GM19467 (cell line): ENCODE results near the gene EPB41L4A.
"Not testable (repeated sequence)": the region's sequence is repeated elsewhere in the genome, so short reads cannot be mapped to it uniquely, and the experiment has no call there.

ENCODE experiments used
- ATAC-seq: cut with Tn5 transposase; IDR thresholded peaks from one replicate; pipeline ENCODE4 v1.9.1; 2021; ENCODE audit warnings: mild to moderate bottlenecking, moderate library complexity; ENCODE audit not compliant: unreplicated experiment

Gene EPB41L4A

DNA sequence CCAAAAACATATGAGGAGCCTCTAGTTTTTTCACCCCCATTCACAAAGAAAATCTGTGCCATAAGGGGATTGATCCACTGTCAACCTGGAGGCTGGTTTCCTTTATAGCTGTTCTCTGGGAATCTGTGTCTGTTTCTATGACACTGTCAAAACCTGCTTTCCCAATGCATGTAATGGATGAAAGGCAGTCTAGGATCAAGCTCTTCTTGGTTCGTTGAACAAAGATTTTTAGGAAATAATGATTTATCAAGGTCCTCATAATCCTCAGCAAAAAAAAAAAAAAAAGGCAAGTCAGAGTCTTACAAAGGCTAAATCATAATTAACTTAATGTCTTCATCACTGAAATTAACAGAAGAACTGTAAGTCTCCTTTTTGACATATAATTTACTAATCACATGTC, 16.0 kb downstream of the EPB41L4A start:
- ATAC-seq = no peak

DNA sequence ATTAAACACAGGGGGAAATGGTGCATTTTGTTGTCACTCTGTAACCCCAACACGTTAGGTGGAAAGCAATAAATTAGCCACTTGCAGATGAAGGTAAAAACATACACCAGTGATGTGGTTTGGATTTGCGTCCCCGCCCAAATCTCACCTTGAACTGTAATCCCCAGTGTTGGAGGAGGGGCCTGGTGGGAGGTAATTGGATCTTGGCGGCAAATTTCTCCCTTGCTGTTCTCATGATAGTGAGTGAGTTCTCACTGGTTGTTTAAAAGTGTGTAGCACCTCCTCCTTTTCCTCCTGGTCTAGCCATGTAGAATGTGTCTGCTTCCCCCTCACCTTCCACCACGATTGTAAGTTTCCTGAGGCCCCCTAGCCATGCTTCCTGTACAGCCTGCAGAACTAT, 17.2 kb downstream of the EPB41L4A start:
- ATAC-seq = no peak

DNA sequence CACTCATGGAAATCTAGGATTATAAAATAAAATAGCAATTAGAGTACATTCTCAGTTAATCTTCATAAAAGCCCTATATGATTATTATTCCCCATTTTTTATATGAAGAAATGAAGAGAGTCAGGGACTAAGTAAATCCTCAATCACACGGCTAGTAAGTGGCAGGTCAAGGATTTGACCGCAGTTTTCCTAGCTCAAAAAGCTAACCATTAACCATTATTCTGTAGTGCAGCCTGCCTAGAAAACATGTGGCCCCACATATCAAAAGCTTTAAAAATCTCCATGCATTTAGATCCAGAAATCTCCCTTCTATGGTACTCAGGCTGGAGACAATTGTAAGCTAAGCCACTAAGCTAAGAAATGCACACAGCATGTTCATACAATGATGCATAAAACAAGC, 21.4 kb downstream of the EPB41L4A start:
- ATAC-seq = no peak

DNA sequence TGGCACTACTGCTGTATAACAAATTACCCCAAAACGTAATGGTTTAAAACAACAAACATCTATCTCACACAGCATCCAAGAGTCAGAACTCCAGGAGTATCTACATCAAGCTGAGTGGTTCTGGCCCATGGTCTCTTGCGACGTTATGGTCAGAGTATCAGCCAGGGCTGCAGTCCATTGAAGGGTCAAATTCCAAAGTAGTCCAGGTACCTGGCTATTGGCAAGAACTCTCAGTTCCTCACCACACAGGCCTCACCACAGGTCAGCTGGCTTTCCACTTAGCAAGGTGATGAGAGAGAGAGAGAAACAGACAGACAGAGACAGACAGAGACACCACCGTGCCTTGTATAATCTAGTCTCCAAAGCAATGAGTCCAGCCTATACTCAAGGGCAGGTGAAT, 22.6 kb downstream of the EPB41L4A start:
- no peak for ATAC-seq

- not testable (repeated sequence) for ATAC-seq
These were observed 23.8 kb downstream of the EPB41L4A start for GRCh38 chr5:112395299-112395698.

GRCh38 chr5:112390327-112390726, 28.8 kb downstream of the EPB41L4A start:
- ATAC-seq = no peak

GRCh38 chr5:112388739-112389138, 30.3 kb downstream of the EPB41L4A start:
- ATAC-seq = no peak

- no peak for ATAC-seq
These were observed 31.0 kb downstream of the EPB41L4A start for GRCh38 chr5:112388074-112388473.

GRCh38 chr5:112386766-112387165, 32.3 kb downstream of the EPB41L4A start:
- ATAC-seq = no peak

DNA sequence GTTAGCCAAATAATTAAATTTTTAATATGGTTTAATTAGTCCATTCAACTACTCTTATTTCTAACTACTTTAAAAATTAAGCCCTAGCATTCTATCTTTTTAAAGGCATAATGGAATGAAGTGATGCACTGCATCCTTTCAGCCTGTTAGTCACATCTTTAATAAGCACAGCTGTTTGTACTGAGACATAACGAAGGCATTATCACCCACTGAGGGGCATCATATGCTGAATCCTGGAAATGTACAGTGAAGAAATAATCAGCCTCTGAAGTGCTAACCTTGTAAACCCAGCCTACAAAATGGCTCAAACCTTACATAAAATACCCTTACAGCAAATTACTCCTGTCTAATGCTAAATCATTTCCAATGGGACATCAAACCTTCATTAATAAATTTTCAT, 33.1 kb downstream of the EPB41L4A start:
- ATAC-seq = no peak

DNA sequence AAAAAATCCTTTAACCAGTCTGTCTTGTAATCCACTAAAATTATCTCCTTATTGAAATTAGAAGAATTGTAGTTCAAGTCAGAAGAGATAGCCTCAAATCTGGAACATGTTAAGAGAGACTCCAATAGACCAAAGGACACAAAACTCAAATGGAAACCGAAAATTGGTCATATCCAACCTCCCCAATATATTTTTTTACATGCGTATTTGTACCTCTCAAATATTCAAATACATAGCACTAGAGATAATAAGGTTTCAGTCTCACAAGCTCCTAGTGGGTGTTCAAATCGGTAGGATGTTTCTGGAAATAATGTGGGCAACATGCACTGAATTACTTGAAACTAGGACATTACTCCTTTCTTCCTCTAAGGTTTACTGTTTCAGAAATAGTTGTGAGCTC, 33.5 kb downstream of the EPB41L4A start:
- ATAC-seq = no peak

DNA sequence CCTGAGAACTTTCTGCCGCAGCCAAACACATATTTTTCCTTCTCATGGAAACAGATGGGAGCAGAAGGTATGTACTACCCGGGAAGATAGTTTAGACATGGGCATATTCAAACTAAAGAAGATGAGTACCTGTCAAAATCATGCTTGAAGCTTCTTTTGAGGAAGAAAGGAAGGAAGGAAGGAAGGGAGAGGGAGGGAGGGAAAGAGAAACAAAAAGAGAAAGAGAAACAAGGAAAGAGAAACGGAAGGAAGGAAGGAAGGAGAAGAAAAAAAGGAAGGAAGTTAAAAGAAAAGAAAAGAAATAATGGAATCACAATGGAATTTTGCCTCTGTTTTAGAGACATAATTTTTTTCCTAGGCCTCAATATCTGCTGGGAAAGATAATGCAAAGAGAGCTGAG, 34.6 kb downstream of the EPB41L4A start:
- ATAC-seq = no peak

DNA sequence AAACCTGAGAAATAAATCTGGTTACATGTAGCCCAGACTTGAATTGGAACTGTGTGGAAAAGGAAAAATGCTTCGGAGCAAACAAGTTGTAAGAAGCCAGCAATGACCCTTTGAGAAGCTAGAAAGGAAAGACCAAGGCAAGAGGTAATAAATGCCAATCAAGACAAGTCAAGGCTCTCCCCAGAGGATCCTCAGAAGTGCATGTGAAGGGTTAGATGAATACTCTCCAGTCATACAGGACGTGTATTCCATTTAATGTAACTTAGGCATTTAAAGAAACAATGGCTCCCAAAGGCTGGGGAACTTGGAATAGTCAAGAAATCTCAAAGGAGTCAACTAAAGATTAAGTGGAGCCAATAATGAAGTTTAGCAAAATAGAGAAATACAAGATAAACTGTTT, 36.2 kb downstream of the EPB41L4A start:
- no peak for ATAC-seq

- ATAC-seq = no peak
These were observed 37.6 kb downstream of the EPB41L4A start for GRCh38 chr5:112381521-112381920.

- no peak for ATAC-seq
These were observed 39.3 kb downstream of the EPB41L4A start for GRCh38 chr5:112379542-112380325.

DNA sequence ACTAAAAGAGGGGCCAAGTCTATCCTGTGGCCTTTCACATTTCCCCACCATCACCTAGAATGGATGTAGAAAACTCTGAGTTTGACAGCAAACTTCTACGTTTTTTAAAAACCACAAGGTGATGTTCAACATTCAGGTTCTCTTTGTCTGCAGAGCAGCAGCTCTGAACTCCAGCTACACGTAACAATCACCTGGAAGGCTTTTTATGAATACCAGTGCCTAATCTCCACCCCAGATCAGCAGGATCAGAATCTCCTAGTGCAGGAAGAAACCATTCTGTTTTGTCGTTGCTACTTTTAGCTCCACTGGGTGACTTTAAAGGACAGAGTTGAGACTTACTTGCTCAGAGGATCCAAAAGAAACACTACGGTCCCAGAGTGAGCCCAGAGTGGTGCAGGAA, 44.3 kb downstream of the EPB41L4A start:
- ATAC-seq = no peak

DNA sequence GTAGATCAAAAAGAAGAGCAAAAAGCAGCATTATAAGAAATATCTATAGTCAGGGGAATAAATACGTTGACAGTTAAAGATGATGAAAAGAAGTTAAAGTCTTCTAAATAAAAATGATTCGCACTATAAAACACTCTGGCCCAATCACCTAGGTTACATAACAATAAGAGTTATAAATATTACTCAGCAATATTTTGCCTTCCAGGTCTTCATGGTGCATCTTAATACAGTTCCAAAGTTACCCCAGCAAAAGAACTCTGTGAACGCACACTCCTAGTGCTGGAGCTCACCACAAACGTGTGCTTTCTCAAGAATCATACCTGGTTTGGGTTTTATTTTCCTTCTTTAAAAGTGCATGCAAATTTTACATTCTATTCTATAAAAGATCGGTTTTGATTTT, 44.7 kb downstream of the EPB41L4A start:
- no peak for ATAC-seq

- ATAC-seq = no peak
These were observed 45.2 kb downstream of the EPB41L4A start for GRCh38 chr5:112373885-112374284.

- ATAC-seq = no peak
These were observed 46.5 kb downstream of the EPB41L4A start for GRCh38 chr5:112372543-112372942.

GRCh38 chr5:112371067-112371466, 48.0 kb downstream of the EPB41L4A start:
- no peak for ATAC-seq

GRCh38 chr5:112367400-112367799, 51.7 kb downstream of the EPB41L4A start:
- ATAC-seq = no peak

GRCh38 chr5:112366987-112367386, 52.1 kb downstream of the EPB41L4A start:
- no peak for ATAC-seq

DNA sequence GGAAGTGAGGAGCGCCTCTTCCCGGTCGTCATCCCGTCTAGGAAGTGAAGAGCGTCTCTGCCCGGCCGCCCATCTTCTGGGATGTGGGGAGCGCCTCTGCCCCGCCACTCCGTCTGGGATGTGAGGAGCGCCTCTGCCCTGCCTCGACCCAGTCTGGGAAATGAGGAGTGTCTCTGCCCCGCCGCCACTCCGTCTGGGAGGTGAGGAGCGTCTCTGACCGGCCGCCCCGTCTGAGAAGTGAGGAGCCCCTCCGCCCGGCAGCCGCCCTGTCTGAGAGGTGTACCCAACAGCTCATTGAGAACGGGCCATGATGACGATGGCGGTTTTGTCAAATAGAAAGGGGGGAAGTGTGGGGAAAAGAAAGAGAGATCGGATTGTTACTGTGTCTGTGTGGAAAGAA, 58.3 kb downstream of the EPB41L4A start:
- ATAC-seq = not testable (repeated sequence)
